ENCODE data around the gene ITGB2.

- TF ChIP-seq NFIC (IDR thresholded peaks at IDR 0.05) = no peak
- no peak for TF ChIP-seq CREB1 (IDR thresholded peaks at IDR 0.05; ENCODE audit: low read depth)
Measured at GRCh38 chr21:44875316-44875700, 45.4 kb downstream of the ITGB2 start.

All from Ishikawa (cell line).